GM21619 (cell line): ENCODE results near the gene CSE1L.
"Not testable (repeated sequence)": the region's sequence is repeated elsewhere in the genome, so short reads cannot be mapped to it uniquely, and the experiment has no call there.

ENCODE experiments used
- ATAC-seq: cut with Tn5 transposase; IDR thresholded peaks from one replicate; pipeline ENCODE4 v1.9.1; 2021; ENCODE audit not compliant: unreplicated experiment

CSE1L gene

GRCh38 chr20:49123982-49124381 is 77.9 kb downstream of the CSE1L start:
- no peak for ATAC-seq

GRCh38 chr20:49132995-49133478 is 86.9 kb downstream of the CSE1L start:
- no peak for ATAC-seq

- no peak for ATAC-seq
These were observed 87.5 kb downstream of the CSE1L start for GRCh38 chr20:49133571-49133970.

GRCh38 chr20:49134797-49135196 is 88.7 kb downstream of the CSE1L start:
- ATAC-seq: not testable (repeated sequence)

- no peak for ATAC-seq
These were observed 90.9 kb downstream of the CSE1L start for GRCh38 chr20:49136817-49137571.

GRCh38 chr20:49138431-49138830 is 92.3 kb downstream of the CSE1L start:
- no peak for ATAC-seq

- no peak for ATAC-seq
These were observed 94.3 kb downstream of the CSE1L start for GRCh38 chr20:49140411-49140810.

- ATAC-seq: no peak
These were observed 94.7 kb downstream of the CSE1L start for GRCh38 chr20:49140834-49141233.
